HG02798 (cell line): ENCODE measurements around the gene KY.

Experiments used
- ATAC-seq: cut with Tn5 transposase; IDR thresholded peaks from one replicate; pipeline ENCODE4 v1.9.1; 2021; ENCODE audit warnings: mild to moderate bottlenecking; ENCODE audit not compliant: unreplicated experiment, poor library complexity

KY gene, protein sequence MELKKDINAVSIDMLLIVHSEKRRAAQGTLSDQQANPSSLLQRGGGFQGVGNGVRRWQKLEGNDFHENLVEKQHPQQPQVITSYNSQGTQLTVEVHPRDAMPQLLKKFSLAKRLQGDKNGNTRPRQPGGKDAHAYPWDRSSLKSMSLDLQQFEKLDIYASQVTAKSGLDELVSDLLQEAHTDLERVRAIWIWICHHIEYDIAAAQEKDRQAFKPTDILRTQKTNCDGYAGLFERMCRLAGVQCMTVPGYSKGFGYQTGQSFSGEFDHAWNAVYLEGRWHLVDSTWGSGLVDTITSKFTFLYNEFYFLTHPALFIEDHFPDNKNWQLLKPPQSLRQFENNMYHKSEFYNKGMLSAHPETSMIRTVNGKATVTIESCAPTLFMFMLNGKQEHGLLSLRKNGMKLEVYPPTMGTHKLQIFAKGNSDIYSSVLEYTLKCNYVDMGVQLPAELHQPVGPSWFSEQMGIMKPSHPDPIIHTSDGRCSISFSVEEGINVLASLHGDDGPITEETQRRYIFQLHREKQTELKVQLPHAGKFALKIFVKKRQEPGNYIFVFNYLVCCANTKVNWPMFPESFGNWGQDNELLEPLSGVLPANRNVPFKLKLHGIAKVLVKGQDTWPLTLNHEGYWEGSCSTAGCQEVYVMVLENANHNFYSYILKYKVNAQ

DNA sequence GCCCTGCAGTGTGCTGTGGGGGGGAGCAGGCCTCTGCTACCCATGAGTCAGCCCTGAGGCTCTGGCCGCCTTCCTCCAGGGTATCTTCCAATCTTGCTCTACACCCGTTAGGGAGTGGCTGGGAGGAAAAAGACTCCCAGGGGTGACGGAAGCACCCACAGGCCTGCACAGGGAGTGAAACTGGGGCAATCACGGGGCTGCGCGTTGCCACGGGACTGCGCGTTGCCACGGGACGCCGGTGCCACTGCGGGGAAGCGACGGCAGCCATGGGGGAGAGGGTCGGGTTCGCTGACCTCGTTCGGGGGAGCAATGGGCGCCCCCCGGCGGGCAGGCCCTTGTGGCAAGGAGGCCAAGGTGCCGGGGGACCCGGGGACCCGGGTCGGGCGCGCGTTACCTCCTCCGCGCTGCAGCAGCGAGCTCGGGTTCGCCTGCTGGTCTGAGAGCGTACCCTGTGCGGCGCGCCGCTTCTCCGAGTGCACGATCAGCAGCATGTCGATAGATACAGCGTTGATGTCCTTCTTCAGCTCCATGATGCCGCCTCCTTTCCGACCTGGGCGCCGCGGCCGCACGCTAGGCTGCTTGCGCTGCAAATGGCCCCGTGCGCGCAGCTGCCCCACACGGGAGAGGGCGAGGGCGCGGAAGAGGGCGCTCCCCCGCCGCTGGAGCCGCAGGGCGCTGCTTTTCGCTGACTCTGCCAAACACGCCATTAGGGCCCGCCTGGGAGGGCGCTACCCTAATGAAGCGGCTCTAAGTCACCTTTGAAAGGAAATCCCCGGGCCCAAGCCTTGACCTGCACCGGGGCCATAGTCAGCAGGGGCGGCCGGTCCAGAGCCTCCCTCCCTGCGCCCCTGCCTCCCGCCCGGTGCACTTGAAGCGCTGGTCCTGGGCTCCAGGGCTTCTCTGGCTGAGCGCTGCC is at the start of gene KY:
Gene KY (minus strand): TSS at position 592 of the 916 bp plus-strand sequence. CDS start 62 bp downstream, at position 530.
- no peak for ATAC-seq

DNA sequence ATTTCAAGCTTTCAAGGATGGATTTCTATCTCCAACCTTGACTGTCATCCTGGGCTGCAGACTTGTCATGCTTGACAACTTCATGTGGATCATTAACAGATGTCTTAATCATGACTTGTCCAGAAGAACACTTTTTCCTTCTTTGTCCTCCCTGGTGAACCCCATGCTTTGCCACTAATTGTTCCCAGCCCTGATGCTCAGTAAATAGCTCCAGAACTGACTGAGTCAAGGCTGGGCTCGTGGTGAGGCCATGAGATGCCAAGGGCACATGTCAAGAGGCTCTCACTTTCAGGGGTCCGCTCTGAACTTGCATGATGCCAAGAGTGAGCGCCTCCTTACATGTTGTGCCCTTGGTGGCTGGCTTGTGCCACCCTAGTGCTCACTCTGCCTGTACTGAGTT is 48.9 kb upstream of the KY start:
- no peak for ATAC-seq

- ATAC-seq = no peak
These were observed 48.4 kb upstream of the KY start for GRCh38 chr3:134699141-134699711.

GRCh38 chr3:134697830-134698689 is 47.2 kb upstream of the KY start:
- no peak for ATAC-seq

DNA sequence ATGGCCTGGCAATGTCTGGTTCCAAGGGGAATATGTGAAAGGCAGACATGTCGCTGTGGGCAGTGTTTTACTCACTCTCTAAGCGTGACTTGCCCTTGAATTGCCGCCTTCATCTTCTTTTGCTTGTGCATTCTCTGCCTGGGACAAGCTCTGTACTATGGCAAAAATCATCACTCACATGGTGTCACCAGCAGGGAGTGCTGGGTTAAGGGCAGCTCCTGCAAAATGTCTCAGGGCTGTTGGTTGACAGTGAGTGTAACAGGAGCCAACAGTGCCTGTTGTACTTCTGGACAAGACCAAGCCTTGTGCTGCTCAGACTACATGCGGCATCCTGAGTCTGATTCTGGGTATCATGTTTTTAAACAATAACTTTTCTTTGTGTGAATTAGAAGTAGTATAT is 45.3 kb upstream of the KY start:
- ATAC-seq = no peak

DNA sequence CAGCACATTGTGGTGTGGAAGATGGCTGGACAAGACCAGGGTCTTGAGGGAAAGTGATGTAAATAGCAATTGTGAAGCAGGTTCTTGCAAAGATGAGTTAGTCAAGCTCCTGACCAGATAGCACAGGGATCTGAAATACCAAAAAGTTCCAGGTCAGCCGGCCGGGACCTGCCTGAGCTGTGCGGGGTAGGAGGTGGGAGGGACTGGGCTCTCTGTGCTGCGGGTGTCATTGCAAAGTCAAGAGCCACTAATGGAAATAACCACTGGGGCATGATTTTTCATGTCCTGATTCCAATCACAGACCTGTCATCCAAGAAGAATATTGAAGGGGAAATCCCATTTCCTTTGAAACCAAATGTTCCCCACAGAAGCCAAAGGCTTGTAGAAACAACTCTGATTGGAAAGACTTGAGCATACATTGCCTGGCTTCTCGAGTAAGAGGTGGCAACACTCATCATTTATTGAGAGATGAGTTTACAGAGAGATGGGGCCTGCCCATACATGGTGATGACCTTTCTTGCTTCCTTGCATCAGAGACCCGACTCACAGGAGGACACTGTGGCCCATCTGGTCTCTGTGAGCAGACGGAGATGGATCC is 44.2 kb upstream of the KY start:
- ATAC-seq = no peak

- no peak for ATAC-seq
These were observed 43.6 kb upstream of the KY start for GRCh38 chr3:134694466-134694865.

GRCh38 chr3:134693804-134694203 is 43.0 kb upstream of the KY start:
- ATAC-seq = no peak

- ATAC-seq = no peak
These were observed 42.4 kb upstream of the KY start for GRCh38 chr3:134693226-134693625.

DNA sequence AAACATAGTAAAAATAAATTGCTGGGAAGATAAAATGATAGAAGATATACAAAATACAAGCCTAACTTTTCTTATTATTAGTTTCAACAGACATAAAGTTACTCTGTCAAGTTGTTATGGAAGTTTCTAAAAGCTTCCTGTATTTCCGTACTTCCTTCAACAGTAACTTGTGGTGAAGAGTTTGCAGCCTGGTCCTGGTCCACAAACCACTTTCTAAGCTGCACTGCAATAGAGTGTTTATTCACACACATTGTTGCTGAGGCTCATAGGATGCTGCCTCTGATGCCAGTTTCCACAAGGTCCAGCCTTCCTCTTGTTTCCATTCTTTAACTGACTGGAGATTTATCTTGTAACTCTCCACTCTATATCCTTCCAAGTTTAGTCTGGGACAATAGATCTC is 39.4 kb upstream of the KY start:
- no peak for ATAC-seq

GRCh38 chr3:134687642-134688041 is 36.8 kb upstream of the KY start:
- ATAC-seq = no peak

DNA sequence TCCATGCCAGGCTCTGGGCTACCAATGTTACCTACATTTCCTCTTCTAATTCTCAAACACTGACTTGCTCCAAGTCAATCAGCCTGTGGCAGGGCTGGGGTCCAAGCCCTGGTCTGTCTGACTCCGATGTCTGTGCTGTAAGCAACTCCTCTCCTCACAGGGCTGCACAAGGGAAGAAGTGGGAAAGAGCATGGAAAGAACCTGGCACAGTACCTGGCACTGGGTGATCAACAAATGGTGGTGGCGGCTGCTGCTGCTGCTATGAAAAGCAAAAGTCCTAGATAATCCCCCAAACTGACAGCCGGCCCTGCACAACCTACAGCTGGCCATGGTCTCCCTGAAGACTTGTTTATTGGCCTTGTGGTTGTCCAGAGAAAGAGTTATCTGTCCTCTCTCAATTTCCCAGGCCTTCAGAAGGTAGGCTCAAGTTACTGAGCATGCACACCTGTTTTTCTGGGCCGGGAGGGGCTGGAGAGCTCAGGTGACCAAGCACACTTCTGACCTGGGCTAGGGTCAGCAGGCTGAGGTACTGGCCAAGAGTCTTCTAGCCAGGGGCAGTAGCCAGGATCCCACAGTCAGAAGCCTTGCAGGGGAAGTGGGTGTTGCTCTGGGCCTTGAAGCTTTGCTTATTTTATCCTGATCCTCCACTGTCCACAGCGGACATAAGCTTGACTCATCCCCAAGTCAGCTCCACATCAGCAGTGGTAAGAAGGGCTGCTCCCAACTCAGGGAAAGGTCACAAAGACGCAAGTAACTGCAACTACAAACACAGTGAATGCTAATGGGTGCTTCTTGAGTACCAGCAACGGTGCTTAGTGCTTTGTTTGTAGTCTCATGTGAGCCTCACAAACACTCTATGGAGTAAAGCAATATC is 35.3 kb upstream of the KY start:
- no peak for ATAC-seq

DNA sequence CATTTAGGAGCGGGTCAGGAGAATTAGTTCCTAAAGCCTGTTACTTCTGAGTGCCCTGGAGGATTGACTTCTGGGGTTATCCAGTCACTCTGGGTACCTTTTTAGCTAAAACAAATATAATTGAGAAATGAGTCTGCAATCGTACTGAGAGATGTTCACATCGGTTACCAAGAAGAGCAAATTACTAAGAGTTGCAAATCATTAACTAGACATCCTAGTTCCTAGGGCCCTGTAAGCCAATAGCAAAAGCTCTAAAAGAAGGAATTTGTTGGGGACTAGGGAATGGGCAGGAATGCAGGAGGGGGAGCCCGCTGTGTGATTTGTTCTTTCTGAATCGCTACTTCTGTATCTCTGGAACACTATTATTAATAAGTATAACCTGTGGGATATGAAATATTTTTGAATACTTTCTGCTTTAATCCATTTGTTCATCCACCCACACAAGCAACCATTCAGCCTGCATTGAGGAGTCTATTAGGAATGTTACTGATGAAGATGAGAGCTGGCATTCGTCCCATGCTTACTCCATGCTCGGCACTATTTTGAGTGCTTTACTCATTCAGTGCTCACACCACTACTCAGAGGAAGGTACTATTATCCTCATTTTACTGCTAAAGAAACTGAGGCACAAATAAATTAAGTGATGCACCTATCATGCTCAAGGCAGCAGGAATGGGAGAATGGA is 31.5 kb upstream of the KY start:
- no peak for ATAC-seq

DNA sequence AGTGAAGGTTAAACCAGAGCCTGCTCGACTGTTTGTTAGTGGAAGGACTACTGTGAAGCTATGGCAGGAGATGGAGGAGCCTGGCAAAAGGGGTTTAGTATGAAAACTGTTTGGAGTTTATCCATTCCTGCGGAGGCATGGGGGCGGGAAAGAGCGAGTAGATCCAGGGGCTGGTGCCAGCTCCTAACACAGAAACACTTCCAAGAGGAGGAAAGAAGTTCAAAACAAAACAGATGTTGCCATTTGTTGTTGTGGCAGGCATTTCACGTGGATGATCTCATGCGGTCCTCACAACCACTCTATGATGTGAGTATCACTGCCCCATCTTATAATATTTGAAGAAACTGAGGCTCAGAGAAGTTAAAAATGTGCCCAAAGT is 30.7 kb upstream of the KY start:
- ATAC-seq = no peak

DNA sequence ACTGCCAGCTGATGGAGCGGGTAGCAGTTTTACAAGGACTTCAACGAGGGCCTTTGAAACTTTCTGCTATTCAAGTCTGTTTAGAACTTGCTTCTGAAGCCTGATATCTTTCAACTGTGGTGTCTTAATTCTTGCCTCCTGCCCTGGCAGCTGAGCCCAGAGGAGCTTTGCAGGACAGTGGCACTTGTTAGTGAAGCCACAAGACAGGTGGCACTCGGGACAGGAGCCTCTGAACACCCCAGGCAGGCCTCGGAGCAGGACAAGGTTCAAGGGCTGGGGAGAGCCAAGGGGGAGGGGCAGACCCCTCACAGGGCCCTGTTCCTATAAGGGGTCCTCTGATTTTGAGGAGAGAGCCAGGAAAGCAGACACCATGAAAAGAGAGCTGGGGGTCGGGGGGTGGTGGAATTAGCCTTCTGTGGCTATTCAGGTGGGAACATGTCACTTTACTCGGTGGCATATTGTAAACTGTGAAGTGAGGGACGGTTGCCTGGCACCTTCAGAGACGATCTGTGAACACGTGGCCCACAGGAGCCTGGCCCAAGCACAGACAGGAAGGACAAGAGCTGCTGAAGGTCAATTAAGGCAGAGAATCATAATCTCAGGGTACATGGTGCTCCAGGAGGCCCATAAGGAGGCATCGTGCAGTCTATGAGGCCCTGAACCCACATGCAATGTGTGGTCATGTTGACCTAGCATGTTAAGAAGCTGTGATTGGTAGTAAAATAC is 30.1 kb upstream of the KY start:
- no peak for ATAC-seq

DNA sequence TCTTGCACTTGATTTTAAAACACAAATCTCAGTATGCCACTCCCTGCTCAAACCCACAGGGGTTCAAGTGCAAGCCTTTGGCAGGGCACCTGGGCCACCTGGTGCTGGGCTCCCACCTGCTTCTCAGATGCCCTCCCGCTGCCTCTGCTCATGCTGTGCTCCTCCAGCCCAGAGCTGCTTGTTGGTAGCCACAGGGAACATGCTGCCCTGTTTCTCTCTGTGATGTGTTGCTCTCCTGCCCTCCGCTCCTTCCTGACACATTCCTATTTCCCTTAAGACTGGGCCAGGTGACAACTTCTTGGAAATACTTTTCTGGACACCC is 27.1 kb upstream of the KY start:
- ATAC-seq = no peak
